ENCODE measurements around the gene TFG.
A peak's percentile ranks its signal among the peaks of the same experiment; 100 is the strongest.

TFG gene

GRCh38 chr3:100796556-100796955 lies 87.3 kb downstream of the TFG start:
- peak; percentile 15 for DNase-seq (ENCODE audit: low read depth, low spot score)

- DNase-seq (ENCODE audit: low read depth, low spot score) = no peak
Measured at GRCh38 chr3:100798012-100798411, 88.7 kb downstream of the TFG start.
